ENCODE results near the gene SLC6A13.

Gene SLC6A13

GRCh38 chr12:227286-227915 is 35.2 kb downstream of the SLC6A13 start:
- peaks cover 46% of the 10 kb centered on the region for H3K27me3 ChIP-seq (ENCODE audit: insufficient read depth, poor library complexity, severe bottlenecking)
- H3K36me3 ChIP-seq (ENCODE audit: low read depth): no peaks in the 10 kb centered on the region
- H3K4me3 ChIP-seq (ENCODE audit: severe bottlenecking): no peak overlapping the region
- no peak for ATAC-seq (ENCODE audit: low read depth)
- no peak overlapping the region for H3K27ac ChIP-seq (ENCODE audit: poor library complexity, severe bottlenecking)
- DNase-seq (ENCODE audit: low spot score): no peak
- no peaks in the 10 kb centered on the region for H3K9me3 ChIP-seq (ENCODE audit: severe bottlenecking)
- no peaks in the 10 kb centered on the region for H3K4me1 ChIP-seq (ENCODE audit: insufficient read depth, poor library complexity, severe bottlenecking)
- no peak for TF ChIP-seq CTCF (IDR thresholded peaks at IDR 0.05; ENCODE audit: poor library complexity, severe bottlenecking)

- H3K4me3 ChIP-seq (ENCODE audit: severe bottlenecking): no peak overlapping the region
- H3K27me3 ChIP-seq (ENCODE audit: insufficient read depth, poor library complexity, severe bottlenecking): peaks cover 36% of the 10 kb centered on the region
- no peaks in the 10 kb centered on the region for H3K4me1 ChIP-seq (ENCODE audit: insufficient read depth, poor library complexity, severe bottlenecking)
- H3K36me3 ChIP-seq (ENCODE audit: low read depth): no peaks in the 10 kb centered on the region
- no peaks in the 10 kb centered on the region for H3K9me3 ChIP-seq (ENCODE audit: severe bottlenecking)
- DNase-seq (ENCODE audit: low spot score) (no peak), ATAC-seq (ENCODE audit: low read depth) (no peak)
- no peak for TF ChIP-seq CTCF (IDR thresholded peaks at IDR 0.05; ENCODE audit: poor library complexity, severe bottlenecking)
- no peak overlapping the region for H3K27ac ChIP-seq (ENCODE audit: poor library complexity, severe bottlenecking)
Observed at GRCh38 chr12:226401-226800, 36.2 kb downstream of the SLC6A13 start.

GRCh38 chr12:225012-225411 is 37.6 kb downstream of the SLC6A13 start:
- Histone ChIP-seq H3K4me3 (ENCODE audit: severe bottlenecking) (no peak overlapping the region), H3K27me3 (ENCODE audit: insufficient read depth, poor library complexity, severe bottlenecking) (peaks cover 22% of the 10 kb centered on the region), H3K9me3 (ENCODE audit: severe bottlenecking) (no peaks in the 10 kb centered on the region), H3K27ac (ENCODE audit: poor library complexity, severe bottlenecking) (no peak overlapping the region), H3K4me1 (ENCODE audit: insufficient read depth, poor library complexity, severe bottlenecking) (no peaks in the 10 kb centered on the region), H3K36me3 (ENCODE audit: low read depth) (no peaks in the 10 kb centered on the region)
- no peak for TF ChIP-seq CTCF (IDR thresholded peaks at IDR 0.05; ENCODE audit: poor library complexity, severe bottlenecking)
- DNase-seq (ENCODE audit: low spot score) (no peak), ATAC-seq (ENCODE audit: low read depth) (no peak)

- Histone ChIP-seq H3K27me3 (ENCODE audit: insufficient read depth, poor library complexity, severe bottlenecking) (peaks cover 16% of the 10 kb centered on the region), H3K27ac (ENCODE audit: poor library complexity, severe bottlenecking) (no peak overlapping the region), H3K36me3 (ENCODE audit: low read depth) (no peaks in the 10 kb centered on the region), H3K4me3 (ENCODE audit: severe bottlenecking) (no peak overlapping the region), H3K9me3 (ENCODE audit: severe bottlenecking) (no peaks in the 10 kb centered on the region), H3K4me1 (ENCODE audit: insufficient read depth, poor library complexity, severe bottlenecking) (no peaks in the 10 kb centered on the region)
- DNase-seq (ENCODE audit: low spot score): no peak
- ATAC-seq (ENCODE audit: low read depth): no peak
- no peak for TF ChIP-seq CTCF (IDR thresholded peaks at IDR 0.05; ENCODE audit: poor library complexity, severe bottlenecking)
Observed at GRCh38 chr12:224330-224729, 38.3 kb downstream of the SLC6A13 start.

GRCh38 chr12:223841-224240 is 38.8 kb downstream of the SLC6A13 start:
- H3K4me1 ChIP-seq (ENCODE audit: insufficient read depth, poor library complexity, severe bottlenecking): no peaks in the 10 kb centered on the region
- H3K36me3 ChIP-seq (ENCODE audit: low read depth): no peaks in the 10 kb centered on the region
- no peak overlapping the region for H3K27ac ChIP-seq (ENCODE audit: poor library complexity, severe bottlenecking)
- peaks cover 14% of the 10 kb centered on the region for H3K27me3 ChIP-seq (ENCODE audit: insufficient read depth, poor library complexity, severe bottlenecking)
- H3K4me3 ChIP-seq (ENCODE audit: severe bottlenecking): no peak overlapping the region
- H3K9me3 ChIP-seq (ENCODE audit: severe bottlenecking): no peaks in the 10 kb centered on the region
- ATAC-seq (ENCODE audit: low read depth) (no peak), DNase-seq (ENCODE audit: low spot score) (no peak)
- TF ChIP-seq CTCF (IDR thresholded peaks at IDR 0.05; ENCODE audit: poor library complexity, severe bottlenecking): no peak

Data from RWPE2 (cell line).